Lower leg skin (tissue), 3 donors: ENCODE data around the gene SLC29A1.

Experiments used
- CTCF ChIP-seq, 3 donors: fragments of 450-650 bp; IDR thresholded peaks; one replicate each; pipeline ENCODE4 v1.5.1; 2016; ENCODE audit warnings: antibody characterized with exemption in 3 of 3, mild to moderate bottlenecking in 3 of 3, moderate library complexity in 2 of 3
- POLR2A ChIP-seq, 2 donors: fragments of 450-650 bp; IDR thresholded peaks; one replicate each; pipeline ENCODE4 v1.6.1; 2016 to 2017; ENCODE audit warnings: antibody characterized with exemption in 2 of 2, mild to moderate bottlenecking in 1 of 2, moderate library complexity in 1 of 2

GRCh38 chr6:44260451-44261297 is 37.3 kb downstream of the SLC29A1 start:
- TF ChIP-seq CTCF (IDR thresholded peaks at IDR 0.05) = no peak
- TF ChIP-seq POLR2A (IDR thresholded peaks at IDR 0.05) = no peak
